Activated CD8-positive, alpha-beta memory T cell treated with anti-CD3 and anti-CD28 coated beads, Interleukin-2, amount 50 U/mL, for 24 hours (primary cell): Measurements from ENCODE around the gene RNF126.

ENCODE experiments used
- DNase-seq: peaks from one replicate; pipeline ENCODE4 v3.0.0-alpha.2; 2020; ENCODE audit errors: extremely low read depth

The RNF126 gene

GRCh38 chr19:647566-648284 lies 15.3 kb downstream of the RNF126 start:
- DNase-seq, result no peak

- no peak for DNase-seq
Observed at GRCh38 chr19:646779-647565, 16.0 kb downstream of the RNF126 start.

DNA sequence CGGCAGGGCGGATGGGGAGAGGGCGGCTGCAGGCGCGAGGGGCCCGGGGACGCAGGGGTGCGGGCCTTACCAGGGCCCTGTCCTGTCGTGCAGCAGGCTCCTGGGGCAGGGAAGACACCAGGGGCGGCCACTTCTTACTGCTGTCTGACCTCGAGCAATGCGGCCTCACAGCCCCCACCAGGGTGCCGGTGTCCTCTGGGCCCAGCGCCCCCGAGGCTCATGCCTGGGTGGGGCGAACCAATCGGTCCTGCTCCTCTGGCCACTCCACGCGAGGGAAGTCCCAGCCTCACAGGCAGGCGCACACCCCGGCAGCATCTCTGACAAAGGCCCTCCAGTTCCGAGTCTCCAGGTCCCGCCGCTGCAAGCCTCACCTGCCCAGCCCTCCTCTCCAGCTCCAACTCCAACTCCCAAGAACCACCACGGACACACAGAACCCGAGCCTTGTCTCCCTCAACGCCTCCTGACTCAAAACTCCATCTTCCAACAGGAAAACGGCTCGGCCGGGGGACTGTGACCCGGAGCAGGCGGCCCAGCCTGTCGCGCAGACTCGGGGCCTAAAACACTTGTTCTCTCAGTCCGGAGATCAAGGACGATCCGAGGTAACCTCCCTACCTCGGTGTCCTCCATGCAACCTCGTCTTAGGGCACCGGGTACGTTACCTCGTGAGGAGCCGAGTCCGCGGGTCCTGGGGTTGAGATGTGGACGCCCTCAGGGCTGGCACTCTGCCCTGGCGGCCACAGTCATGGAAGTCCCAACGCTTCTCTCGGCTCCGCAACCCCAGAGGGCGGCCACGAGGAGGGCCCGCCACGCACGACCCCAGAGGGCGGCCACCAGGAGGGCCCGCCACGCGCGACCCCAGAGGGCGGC lies 16.9 kb downstream of the RNF126 start:
- no peak for DNase-seq

- no peak for DNase-seq
Observed at GRCh38 chr19:644789-645188, 18.2 kb downstream of the RNF126 start.

GRCh38 chr19:644363-644762 lies 18.7 kb downstream of the RNF126 start:
- no peak for DNase-seq

DNA sequence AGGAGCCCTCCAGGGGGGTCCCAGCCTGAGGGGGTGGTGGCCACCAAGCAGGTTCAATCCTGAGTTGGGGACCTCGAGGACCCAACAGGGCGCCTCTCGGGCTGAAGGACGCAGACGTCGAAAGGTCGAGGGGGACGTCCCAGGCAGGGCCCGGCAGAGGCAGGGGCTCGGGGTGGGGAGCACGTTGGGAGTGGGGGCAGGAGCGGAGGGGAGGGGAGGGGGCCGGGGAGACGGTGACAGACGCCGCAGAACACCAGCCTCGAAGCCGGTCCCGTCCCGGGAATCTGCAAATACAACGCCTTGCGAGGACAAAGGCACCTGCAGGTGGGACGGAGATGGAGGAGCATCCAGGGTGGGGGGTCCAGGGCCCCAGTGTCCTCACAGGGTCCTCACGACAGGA lies 19.3 kb downstream of the RNF126 start:
- no peak for DNase-seq

DNA sequence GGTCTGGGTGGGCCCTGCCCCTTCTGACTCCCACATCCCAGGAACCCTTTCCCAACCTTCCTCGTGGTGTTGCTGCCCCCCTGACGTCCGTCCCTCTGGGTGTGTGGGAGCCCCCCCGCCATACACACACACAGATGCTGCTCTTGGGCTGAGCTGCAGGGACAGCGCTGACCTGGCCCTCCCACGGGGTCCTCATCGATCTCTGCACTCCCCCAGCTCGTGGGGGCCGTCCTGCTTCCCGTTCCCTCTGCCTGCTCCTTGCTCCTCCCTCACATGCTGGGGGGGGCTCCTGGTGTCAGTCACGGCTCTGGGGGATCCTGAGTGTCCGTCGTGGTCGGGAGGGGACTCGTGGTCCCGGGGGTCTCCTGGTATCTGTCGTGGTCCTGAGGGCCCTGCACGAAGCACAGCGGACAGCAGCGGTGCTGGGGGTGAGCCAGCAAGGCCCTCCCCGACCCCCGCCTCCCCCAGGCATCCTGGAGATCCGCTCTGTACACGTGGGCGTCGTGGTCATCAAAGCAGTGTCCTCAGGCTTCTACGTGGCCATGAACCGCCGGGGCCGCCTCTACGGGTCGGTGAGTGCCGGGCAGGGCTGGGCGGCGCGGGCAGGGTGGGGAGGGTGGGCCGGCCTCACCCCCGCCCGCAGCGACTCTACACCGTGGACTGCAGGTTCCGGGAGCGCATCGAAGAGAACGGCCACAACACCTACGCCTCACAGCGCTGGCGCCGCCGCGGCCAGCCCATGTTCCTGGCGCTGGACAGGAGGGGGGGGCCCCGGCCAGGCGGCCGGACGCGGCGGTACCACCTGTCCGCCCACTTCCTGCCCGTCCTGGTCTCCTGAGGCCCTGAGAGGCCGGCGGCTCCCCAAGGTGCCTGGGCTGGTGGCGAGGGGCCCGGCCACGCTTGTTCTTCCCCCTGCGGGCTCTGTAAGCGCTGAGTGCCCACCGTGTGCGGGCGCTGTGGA lies 20.0 kb downstream of the RNF126 start:
- DNase-seq, result no peak

DNA sequence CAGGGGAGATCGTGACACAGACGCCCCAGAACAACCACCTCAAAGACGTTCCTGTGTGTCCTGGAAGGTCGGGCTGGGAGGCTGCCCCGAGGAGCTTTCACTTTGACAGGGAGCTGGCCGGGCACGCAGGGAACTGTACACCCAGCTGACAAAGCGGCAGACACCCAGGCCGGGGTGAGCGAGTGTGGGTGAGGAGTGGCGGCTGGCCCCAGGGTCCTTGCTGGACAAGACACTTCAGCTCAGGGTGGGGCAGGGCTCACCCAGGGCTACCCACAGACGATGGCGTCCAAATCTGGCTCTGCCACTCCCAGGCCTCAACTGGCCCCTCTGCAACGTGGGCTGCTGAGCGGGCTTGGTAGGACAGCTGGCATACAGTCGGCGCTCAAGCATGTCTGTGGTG lies 21.3 kb downstream of the RNF126 start:
- DNase-seq, result no peak

DNA sequence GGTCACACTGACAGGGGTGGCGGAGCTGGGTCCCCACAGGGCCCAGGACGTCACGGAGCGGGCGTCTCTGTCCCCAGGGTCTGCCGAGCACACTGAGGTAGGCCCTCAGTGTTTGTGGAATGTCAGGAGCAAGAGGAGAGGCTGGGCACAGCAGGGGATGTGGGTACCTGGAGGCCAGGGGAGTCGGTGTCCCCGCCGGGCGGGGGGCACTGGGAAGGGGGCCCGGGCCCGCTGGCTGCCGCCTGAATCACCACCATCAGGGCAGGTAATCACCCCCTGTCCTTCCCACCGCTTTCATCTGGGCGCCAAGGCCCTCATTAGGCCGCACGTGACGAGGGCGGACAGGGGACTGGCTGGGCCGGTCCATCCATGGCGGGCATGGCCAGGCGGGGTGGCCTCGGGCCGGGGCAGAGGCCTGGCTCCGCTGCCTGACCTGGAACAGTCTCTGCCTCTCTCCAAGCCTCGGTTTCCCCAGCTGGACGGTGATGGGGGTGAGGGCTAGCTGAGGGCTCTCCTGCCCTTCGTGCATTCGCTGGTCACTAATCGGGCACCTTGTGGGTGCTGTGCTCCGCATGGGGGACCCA lies 22.3 kb downstream of the RNF126 start:
- no peak for DNase-seq

DNA sequence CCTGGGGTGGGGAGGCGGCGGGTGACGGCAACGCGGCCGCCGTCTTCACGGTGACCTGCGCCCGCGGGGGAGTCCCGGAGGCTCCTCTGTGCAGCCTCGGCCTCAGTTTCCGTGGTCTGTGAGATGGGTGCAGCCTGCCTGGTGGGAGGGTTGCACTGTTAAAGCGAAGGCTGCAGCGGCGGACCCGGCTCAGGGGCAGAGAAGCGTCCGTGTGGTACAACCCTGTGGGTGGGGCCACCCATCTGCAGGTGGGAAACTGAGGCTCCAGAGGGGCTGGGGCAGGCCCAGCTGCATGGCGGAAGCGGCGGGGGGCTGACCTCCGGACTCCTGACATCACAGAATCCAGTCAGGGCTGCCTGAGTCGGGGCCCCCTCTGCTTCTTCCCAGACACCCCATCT lies 22.9 kb downstream of the RNF126 start:
- no peak for DNase-seq

DNA sequence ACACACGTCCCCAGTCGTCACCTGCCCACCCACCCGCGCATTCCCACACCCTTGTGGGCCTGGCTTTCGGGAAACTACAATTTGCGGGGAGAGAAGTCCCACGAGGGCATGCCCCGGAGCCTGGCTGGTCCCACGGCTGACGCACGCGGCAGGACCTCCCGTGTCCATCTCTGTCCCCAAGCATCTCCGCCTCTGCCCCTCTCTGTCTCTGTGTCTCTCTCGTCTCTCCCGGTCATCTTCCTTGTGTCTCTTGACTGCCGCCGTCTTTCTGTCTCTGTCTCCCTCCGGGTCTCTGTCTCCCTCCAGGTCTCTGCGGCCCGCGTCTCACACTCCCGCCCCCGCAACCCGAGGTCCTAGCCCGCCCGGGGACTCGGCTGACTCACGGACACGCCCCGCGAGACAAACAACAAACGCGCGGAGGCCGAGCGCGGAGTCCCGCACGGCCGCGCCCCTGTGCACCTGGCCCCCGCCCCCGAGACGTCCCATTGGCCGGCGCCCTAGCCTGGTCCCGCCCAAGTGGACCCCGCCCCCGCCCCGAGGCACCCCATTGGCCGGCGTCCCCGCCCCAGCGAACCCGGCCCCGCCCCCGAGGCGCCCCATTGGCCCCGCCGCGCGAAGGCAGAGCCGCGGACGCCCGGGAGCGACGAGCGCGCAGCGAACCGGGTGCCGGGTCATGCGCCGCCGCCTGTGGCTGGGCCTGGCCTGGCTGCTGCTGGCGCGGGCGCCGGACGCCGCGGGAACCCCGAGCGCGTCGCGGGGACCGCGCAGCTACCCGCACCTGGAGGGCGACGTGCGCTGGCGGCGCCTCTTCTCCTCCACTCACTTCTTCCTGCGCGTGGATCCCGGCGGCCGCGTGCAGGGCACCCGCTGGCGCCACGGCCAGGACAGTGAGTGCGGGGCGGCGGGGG lies 23.5 kb downstream of the RNF126 start, which contains the start of gene FGF22:
FGF22 (plus strand) TSS at position 627 of the 908 bp plus-strand sequence; CDS start at position 674, 47 bp downstream.
- peak; percentile 77 for DNase-seq

GRCh38 chr19:638906-639252 lies 24.1 kb downstream of the RNF126 start:
- no peak for DNase-seq

DNA sequence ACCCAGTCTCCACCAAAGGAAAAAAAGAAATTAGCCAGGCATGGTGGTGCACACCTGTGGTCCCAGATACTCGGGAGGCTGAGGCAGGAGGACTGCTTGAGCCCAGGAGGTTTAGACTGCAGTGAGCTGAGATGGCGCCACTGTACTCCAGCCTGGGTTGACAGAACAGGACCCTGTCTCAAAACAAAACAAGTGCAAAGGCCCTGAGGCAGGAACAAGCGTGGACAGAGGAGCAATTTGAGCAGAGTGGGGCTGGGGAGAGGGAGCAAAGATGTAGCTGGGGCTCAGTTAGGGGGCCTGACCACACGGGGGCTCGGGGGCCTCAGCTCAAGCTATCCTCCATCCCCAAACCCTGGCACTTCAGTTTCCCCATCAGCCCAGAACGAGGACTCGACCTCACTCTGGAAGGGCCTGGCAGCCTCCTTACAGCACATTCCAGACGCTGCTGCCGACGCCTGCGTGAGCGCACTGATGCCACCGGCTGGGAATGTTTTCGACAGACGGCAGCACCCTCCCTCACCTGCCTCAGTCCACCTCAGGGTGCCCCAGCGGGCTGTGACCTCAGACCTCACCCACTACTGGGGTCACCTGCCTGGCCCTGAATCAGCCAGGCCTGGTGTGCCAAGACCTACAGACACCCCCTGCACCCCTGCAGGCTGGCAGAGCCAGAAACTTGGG lies 27.9 kb downstream of the RNF126 start:
- no peak for DNase-seq

DNA sequence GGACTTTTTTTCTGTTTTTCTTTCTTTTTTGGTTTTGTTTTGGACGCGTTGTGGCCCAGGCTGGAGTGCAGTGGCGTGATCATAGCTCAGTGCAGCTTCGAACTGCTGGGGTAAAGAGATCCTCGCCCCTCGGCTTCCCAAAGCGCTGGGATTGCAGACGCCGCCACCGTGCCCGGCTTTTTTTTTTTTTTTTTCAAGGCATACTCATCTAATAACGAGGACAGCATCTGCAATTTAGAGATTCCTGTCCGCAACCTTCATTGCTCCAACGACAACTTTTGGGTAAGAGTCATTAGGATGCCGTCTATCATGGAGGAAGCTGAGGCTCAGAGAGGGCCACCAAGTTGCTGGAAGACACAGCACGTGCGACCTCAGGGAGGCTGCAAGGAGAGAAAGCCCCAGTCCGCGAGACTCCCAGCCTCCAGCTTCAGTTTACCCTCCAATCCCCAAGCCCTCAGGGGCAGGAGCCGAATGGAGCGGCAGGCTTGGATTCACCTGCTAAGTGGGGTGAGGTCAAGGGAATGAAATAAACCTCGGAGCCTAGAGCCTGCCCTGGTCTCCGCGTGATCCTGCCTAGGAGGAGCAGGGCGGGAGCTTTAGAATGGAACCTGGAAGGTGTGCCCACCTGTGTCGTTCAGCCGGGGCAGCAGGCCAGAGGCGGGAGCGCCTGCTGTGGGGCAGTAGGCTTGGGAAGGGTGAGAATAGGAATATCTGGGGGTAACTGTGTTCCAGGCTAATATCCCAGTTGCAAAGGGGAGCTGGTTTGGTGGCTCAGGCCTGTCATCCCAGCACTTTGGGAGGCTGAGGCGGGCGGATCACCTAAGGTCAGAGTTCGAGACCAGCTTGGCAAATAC lies 29.0 kb downstream of the RNF126 start:
- DNase-seq, result no peak

- DNase-seq, result peak; percentile 90
Observed at GRCh38 chr19:633068-633785, 29.8 kb downstream of the RNF126 start, which contains the start of gene POLRMT. POLRMT (minus strand) TSS chr19:633537; CDS start chr19:633512, 25 bp downstream.

- no peak for DNase-seq
Observed at GRCh38 chr19:632579-633067, 30.4 kb downstream of the RNF126 start.
